Smooth muscle cell (in vitro differentiated cells): ENCODE results near the gene CTNNA2. TPM values are rescaled to one million over a fixed set of nuclear protein-coding genes. Genes with fewer than 3 reads are reported as not detected.
"Not testable (repeated sequence)": the region's sequence is repeated elsewhere in the genome, so short reads cannot be mapped to it uniquely, and the experiment has no call there.

Experiments used
- DNase-seq: peaks from one replicate; lab custom pipeline; 2025; ENCODE audit not compliant: unreplicated experiment; lab: John Stamatoyannopoulos, UW
- H2AFZ ChIP-seq: fragments of 200-600 bp; sonication (generic); 2 replicates; pipeline ENCODE4 v1.6.0; 2016; ENCODE audit warnings: antibody characterized with exemption, low read depth, mild to moderate bottlenecking
- H3F3A ChIP-seq: fragments of 200-600 bp; sonication (generic); 2 replicates; pipeline ENCODE4 v1.6.0; 2017; ENCODE audit warnings: antibody characterized with exemption, low read depth
- H3K27ac ChIP-seq: fragments of 200-600 bp; sonication (generic); 2 replicates; pipeline ENCODE4 v1.5.1; 2016; ENCODE audit warnings: low read depth, mild to moderate bottlenecking
- H3K27me3 ChIP-seq: fragments of 200-600 bp; sonication (generic); 2 replicates; pipeline ENCODE4 v1.6.1; 2016; ENCODE audit warnings: low read depth, mild to moderate bottlenecking
- H3K36me3 ChIP-seq: fragments of 200-600 bp; sonication (generic); 2 replicates; pipeline ENCODE4 v1.5.1; 2016; ENCODE audit warnings: low read depth
- H3K4me1 ChIP-seq: fragments of 200-600 bp; sonication (generic); 2 replicates; pipeline ENCODE4 v1.5.1; 2016; ENCODE audit warnings: low read depth
- H3K4me2 ChIP-seq: fragments of 200-600 bp; sonication (generic); 2 replicates; pipeline ENCODE4 v1.6.0; 2016; ENCODE audit warnings: mild to moderate bottlenecking
- H3K4me3 ChIP-seq: fragments of 200-600 bp; sonication (generic); 2 replicates; pipeline ENCODE4 v1.5.1; 2016; ENCODE audit warnings: mild to moderate bottlenecking
- H3K79me2 ChIP-seq: fragments of 200-600 bp; sonication (generic); 2 replicates; pipeline ENCODE4 v1.6.0; 2016; ENCODE audit warnings: low read depth, mild to moderate bottlenecking
- H3K9ac ChIP-seq: fragments of 200-600 bp; sonication (generic); 2 replicates; pipeline ENCODE4 v1.6.0; 2016; ENCODE audit warnings: low read depth
- H3K9me3 ChIP-seq: fragments of 200-600 bp; sonication (generic); replicated peaks from 2 replicates; pipeline ENCODE4 v1.5.1; 2016; ENCODE audit warnings: low read depth
- H4K20me1 ChIP-seq: fragments of 200-600 bp; sonication (generic); 2 replicates; pipeline ENCODE4 v1.6.0; 2016; ENCODE audit warnings: low read depth
- CTCF ChIP-seq: fragments of 200-600 bp; sonication (generic); IDR thresholded peaks from 2 replicates; pipeline ENCODE4 v1.5.1; 2017; ENCODE audit warnings: borderline replicate concordance, mild to moderate bottlenecking, antibody characterized with exemption; ENCODE audit not compliant: insufficient read depth, poor library complexity, severe bottlenecking
- WGBS: methylation state at CpG from one replicate; pipeline ENCODE4 v1.1.7; 2016; ENCODE audit warnings: low lambda C conversion rate; 5-methylcytosine and 5-hydroxymethylcytosine counted together
- polyA plus RNA-seq: library from polyadenylated mRNA; unstranded; fragments of >200 nt; fragmentation: Nextera tagmentation; extraction: Ambion mirVana; gene quantifications from 2 replicates; pipeline ENCODE4 v1.2.1, GENCODE V29; 2016
- total RNA-seq: library from RNA; depleted of rRNA; stranded (reverse); fragments of >200 nt; gene quantifications from 2 replicates; pipeline ENCODE4 v1.2.3, GENCODE V29; 2014

Gene CTNNA2
- total and polyA plus RNA-seq, 2 experiments from 2014 or later: not detected

DNA sequence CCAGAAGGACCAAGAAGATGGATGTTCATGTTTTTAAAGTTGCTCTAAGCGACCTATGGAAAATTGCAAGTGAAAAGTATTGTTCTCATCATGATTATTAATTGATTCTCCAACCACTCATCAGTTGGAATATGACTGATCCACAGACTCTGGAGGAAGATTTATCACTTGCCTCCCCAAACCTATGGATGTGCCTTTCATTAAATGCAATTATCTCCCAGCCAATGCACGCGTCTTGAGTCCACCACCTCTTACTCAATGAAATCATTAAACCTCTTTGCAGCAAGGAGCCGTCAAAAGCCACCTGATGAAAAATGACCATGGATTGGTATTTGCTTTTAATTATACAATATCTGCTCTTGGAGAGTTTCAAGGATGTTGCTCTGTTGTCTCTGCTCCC, 626.1 kb downstream of the CTNNA2 start:
- Histone ChIP-seq H3K79me2 (no peaks in the 10 kb centered on the region), H3K4me2 (no peak overlapping the region), H3K4me1 (peaks cover 7% of the 10 kb centered on the region), H3K36me3 (no peaks in the 10 kb centered on the region), H2AFZ (no peak overlapping the region), H3F3A (peaks cover 33% of the 10 kb centered on the region), H3K4me3 (no peak overlapping the region), H3K27ac (no peak overlapping the region), H4K20me1 (no peaks in the 10 kb centered on the region), H3K27me3 (no peaks in the 10 kb centered on the region), H3K9ac (no peak overlapping the region), H3K9me3 (no peaks in the 10 kb centered on the region)
- no peak for TF ChIP-seq CTCF
- DNase-seq: no peak
- WGBS: 94% methylated on average over 4 of the region's 4 CpGs

GRCh38 chr2:80141007-80141726, 628.3 kb downstream of the CTNNA2 start:
- Histone ChIP-seq H3K4me3 (no peak overlapping the region), H3K9ac (no peak overlapping the region), H3K36me3 (no peaks in the 10 kb centered on the region), H3K9me3 (no peaks in the 10 kb centered on the region), H3K4me2 (peak overlapping the region; percentile 32), H3K4me1 (peaks cover 5% of the 10 kb centered on the region), H2AFZ (no peak overlapping the region), H3K27ac (peak overlapping the region; percentile 51), H4K20me1 (no peaks in the 10 kb centered on the region), H3K27me3 (no peaks in the 10 kb centered on the region), H3K79me2 (no peaks in the 10 kb centered on the region), H3F3A (peaks cover 32% of the 10 kb centered on the region)
- no peak for DNase-seq
- no peak for TF ChIP-seq CTCF
- 24% methylated on average over 4 of the region's 4 CpGs for WGBS

GRCh38 chr2:80145499-80145898, 632.6 kb downstream of the CTNNA2 start:
- Histone ChIP-seq H3K36me3 (no peaks in the 10 kb centered on the region), H4K20me1 (no peaks in the 10 kb centered on the region), H3K4me2 (no peak overlapping the region), H3K9me3 (no peaks in the 10 kb centered on the region), H3K4me3 (no peak overlapping the region), H3K4me1 (peaks cover 5% of the 10 kb centered on the region), H3K27me3 (no peaks in the 10 kb centered on the region), H3F3A (peaks cover 16% of the 10 kb centered on the region), H3K79me2 (no peaks in the 10 kb centered on the region), H3K27ac (peak overlapping the region; percentile 81), H2AFZ (no peak overlapping the region), H3K9ac (no peak overlapping the region)
- no peak for TF ChIP-seq CTCF
- DNase-seq: no peak
- WGBS: 88% methylated on average over 4 of the region's 4 CpGs

DNA sequence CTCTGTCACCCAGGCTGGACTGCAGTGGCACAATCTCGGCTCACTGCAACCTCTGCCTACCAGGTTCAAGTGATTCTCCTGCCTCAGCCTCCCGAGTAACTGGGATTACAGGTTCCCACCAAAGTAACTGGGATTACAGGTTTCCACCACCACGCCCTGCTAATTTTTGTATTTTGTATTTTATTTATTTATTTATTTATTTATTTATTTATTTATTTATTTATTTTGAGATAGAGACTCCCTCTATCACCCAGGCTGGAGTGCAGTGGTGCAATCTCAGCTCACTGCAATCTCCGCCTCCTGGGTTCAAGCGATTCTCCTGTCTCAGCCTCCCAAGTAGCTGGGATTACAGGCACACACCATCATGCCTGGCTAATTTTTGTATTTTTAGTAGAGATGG, 633.9 kb downstream of the CTNNA2 start:
- H3K27me3 ChIP-seq, H3K79me2 ChIP-seq, H4K20me1 ChIP-seq, H3K4me2 ChIP-seq, H3K4me3 ChIP-seq, H3K9ac ChIP-seq, H2AFZ ChIP-seq, H3K9me3 ChIP-seq, DNase-seq, H3K36me3 ChIP-seq, H3K27ac ChIP-seq, H3K4me1 ChIP-seq: not testable (repeated sequence)
- H3F3A ChIP-seq: peaks cover 15% of the 10 kb centered on the region
- 95% methylated on average over 5 of the region's 5 CpGs for WGBS
